ENCODE results near the gene MRNIP. TPM values are rescaled to one million over a fixed set of nuclear protein-coding genes. Genes with fewer than 3 reads are reported as not detected.
"Not testable (repeated sequence)": the region's sequence is repeated elsewhere in the genome, so short reads cannot be mapped to it uniquely, and the experiment has no call there.

MRNIP gene
- total RNA-seq, 1 donor from 2014 or later, result 21.0 TPM

DNA sequence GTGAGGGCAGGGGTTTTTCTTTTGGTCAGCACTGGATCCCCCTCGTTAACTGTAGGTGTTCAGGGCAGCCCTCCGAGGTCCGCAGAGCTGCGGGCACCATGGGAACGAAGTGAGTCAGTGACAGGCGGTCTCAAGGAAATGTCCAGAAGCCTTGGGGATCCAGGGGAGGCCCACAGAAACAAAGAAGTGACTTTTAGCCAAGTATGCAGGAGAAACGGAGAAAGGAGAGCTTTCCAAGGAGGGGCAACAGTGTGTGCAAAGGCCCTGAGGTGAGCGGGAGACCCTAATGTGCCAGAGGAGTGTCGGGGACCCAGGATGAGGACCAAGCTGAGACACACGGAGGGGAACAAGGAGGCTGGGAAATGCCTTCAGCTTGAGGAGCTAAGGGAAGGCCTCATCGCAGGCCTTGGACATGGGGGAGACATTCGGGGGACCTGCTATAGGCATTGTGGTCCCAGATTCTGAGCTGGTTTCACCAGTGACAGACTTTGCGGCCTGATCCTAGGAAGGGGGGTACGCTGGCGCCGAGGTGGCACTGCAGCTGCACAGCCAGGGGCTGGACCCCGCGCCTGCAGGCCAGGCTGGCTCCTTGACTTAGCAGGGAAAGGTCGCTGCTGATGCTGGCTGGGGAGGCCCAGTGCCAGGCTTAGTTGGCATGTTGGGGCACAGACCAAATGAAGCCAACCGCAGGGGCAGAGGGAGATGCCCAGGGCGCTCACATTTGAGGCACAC is 61.6 kb downstream of the MRNIP start:
- intact Hi-C loops (cut with micrococcal nuclease), result loop anchor here (1.0 to 5.0 kb wide), 2 partner anchors 34 to 65 kb away; partner anchors contain the start of gene MAML1

DNA sequence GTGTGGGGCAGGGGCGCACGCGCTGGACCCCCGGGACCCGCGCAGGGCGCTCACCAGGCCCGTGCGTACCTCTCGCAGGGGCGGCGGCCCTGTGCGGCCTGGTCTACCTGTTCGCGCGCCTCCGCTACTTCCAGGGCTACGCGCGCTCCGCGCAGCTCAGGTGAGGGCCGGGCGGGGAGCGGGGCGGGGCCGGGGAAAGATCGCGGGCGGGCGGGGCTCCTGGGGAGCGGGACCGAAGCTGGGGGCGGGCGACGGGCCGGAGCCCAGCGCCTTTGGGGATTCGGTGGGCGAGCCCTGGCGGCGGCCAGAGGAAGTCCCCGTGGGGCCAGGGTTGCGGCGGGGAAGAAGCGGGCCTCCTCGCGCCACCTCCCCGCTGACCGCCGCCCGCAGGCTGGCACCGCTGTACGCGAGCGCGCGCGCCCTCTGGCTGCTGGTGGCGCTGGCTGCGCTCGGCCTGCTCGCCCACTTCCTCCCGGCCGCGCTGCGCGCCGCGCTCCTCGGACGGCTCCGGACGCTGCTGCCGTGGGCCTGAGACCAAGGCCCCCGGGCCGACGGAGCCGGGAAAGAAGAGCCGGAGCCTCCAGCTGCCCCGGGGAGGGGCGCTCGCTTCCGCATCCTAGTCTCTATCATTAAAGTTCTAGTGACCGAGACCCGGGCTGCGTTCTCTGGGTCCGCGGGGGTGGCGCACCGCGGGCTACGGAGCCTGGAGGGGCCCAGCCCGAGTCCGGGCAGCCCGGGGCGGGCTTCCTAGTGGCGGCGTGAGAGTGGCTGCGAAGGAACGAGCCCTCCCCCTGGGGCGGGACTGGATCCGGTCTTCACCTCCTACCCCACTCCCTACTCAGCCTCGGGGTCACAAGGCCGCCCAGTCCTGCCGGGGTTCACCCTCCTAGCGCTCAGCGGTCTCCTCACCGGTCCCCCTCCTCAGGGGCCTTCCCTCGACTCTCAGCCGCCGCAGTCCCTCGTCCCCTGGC is 62.5 kb downstream of the MRNIP start:
- intact Hi-C loops (cut with micrococcal nuclease), result loop anchor here (1.0 to 5.0 kb wide), 2 partner anchors 33 to 64 kb away; partner anchors contain the start of gene MAML1

DNA sequence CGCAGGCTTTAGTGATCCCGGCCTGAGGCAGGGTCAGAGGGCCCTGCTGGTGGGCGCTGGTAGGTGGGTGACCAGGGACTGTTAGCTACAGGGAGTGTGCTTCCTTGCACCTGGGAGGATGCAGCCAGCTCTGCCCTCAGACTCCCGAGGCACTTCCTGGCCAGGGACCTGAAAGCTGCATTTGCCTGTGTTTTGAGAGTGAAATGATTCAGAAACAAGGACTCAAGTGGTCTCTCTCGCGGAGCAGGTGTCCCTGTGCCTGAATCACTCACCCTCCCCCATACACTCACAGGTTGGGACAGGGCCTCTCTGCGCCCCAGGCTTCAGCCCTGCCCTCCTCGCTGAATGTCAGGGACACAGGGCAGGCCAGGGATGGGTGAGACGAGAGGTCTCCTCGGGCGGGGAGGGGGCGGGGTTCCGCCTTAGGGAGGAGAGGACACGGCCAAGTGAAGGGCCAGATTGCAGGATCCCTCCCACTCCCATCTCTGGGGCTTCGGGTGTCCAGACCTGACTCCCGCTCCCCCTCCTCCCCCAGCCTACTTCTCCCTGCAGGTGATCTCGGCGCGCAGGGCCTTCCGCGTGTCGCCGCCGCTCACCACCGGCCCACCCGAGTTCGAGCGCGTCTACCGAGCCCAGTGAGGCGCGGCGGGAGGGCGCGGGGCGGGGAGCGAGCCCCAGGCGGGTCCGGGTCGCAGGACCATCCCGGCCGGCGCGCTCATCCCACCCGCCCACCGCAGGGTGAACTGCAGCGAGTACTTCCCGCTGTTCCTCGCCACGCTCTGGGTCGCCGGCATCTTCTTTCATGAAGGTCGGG is 63.4 kb downstream of the MRNIP start:
- intact Hi-C loops (cut with micrococcal nuclease), result loop anchor here (5.0 kb wide), 1 partner anchor 63 kb away; the partner anchor contains the start of gene MAML1

DNA sequence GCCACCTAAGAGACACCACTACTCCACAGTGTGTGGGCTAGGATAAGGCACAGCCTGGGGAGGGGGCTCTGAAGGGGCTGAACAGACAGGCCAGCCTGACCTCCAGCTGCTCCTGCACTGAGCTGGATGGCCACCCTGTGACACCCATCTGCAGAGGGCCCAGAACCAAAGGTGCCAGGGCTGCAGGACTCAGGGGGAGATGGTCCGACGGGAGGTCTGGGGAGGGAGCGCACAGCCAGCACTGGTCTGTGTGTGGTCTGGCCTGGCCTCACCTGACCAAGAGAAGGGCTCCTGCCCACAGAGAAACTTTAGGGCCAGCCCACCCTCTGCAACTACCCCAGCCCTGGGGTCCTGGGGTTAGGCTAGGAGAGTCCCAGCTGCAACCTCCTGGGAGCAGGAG is 64.0 kb downstream of the MRNIP start:
- intact Hi-C loops (cut with micrococcal nuclease), result no loop called here

DNA sequence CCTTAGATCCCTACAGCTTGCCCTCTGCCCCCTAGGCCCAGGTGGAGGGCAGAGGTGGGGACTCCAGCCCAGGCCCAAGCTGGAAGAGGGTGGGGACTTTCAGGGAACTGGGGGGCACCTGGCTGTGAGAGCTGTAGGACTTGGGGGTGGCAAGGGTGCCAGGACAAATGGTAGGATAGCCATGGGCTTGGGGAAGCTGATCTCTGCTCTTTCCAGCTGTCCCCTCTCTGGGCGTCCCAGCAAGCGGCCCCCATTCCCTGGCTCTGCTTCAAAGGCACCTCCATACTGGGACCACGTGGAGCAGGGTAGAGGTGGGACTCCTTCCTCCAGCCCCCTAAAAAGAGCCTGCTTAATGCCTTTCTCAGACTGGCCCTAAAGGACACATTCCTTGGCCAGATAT is 64.4 kb downstream of the MRNIP start:
- intact Hi-C loops (cut with micrococcal nuclease), result no loop called here

DNA sequence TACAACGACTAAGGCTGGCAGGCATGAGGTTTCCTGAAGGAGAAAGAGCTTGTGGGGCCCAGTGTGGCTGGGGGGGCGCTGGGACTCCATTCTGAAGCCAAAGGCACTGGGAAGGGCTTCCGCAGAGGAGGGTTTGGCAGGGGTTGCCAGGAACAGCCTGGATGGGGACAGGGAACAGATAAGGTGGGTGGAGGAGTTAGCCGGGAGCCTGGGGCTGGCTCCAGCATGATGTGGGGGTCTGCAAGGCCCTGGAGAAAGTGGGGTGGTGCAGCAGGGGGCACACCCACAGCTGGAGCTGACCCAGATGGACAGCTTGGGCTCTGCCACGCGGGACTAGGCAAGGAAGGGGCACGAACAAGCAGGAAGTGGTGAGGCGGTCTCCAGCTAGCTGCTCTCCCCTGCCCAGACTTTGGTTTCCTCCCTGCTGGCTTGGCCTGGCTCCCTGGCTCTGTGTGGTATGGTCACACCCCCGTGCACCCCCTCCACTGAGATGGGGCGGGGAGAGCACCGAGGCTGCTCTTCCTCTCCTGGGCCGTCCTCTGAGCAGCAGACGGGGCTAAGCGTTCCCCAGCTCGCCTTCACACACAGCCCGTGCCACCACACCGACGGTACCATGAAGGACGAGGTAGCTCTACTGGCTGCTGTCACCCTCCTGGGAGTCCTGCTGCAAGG is 65.0 kb downstream of the MRNIP start, which contains the start of gene LTC4S:
Gene LTC4S, plus strand, starts transcription at position 519 of the 672 bp plus-strand sequence. Its CDS starts 95 bp downstream, at position 614.
- intact Hi-C loops (cut with micrococcal nuclease), result no loop called here

GRCh38 chr5:179792612-179793467 is 65.8 kb downstream of the MRNIP start:
- intact Hi-C loops (cut with micrococcal nuclease), result no loop called here

DNA sequence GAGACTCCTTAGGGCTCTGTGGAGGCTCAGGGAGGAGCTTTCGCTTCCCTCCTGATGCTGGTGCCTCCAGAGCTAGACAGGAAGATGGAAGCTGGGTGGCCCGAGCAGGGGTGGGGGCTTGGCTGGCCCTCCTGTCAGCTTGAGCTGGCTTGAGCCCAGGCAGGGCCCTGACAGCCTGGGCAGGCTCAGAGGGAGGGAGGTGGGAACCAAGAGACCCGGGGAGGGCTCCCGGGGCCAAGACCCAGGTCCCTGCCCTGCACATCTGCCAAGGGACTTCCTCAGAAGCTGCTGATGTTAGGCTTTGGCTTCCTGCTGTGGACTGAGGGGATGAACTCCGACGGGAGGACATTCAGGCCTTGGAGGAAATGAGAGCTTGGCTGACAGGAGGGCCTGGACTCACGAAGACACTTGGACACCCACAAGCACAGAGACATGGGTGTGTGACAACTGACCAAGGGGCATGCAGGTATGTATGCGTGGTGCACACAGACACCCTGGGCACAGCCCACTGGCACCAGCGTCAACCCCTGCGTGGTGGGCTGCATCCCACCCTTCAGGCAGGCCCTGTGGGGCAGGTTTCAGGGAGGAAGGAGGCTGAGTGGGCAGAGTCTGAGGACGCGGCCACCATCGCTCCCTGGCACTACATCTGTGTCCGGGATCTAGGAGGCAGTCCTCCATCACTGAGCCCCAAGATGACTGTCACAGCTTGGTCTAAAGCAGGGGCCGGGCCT is 66.6 kb downstream of the MRNIP start:
- intact Hi-C loops (cut with micrococcal nuclease), result no loop called here

- intact Hi-C loops (cut with micrococcal nuclease), result not testable (repeated sequence)
Observed at GRCh38 chr5:179789278-179789677, 69.3 kb downstream of the MRNIP start.

GRCh38 chr5:179788193-179788854 is 70.3 kb downstream of the MRNIP start:
- intact Hi-C loops (cut with micrococcal nuclease), result no loop called here

Other genes starting within 250 kb of the MRNIP start
- gene HNRNPH1, start 235.1 kb downstream of the MRNIP start, total RNA-seq, result 1,116 and 1,120 TPM in 2 replicates
- gene CBY3, start 177.8 kb downstream of the MRNIP start, total RNA-seq, result 0.32 and 0.57 TPM in 2 replicates
- gene CANX, start 159.8 kb downstream of the MRNIP start, total RNA-seq, result 547 and 558 TPM in 2 replicates
- gene MAML1, start 126.0 kb downstream of the MRNIP start, total RNA-seq, result 33.3 and 36.2 TPM in 2 replicates
- gene LTC4S, start 64.8 kb downstream of the MRNIP start, total RNA-seq, result 2.3 and 3.1 TPM in 2 replicates
- gene MGAT4B, start 52.0 kb downstream of the MRNIP start, total RNA-seq, result 82.5 and 86.8 TPM in 2 replicates
- gene SQSTM1, start 37.9 kb downstream of the MRNIP start, total RNA-seq, result 105 and 120 TPM in 2 replicates
- gene TBC1D9B, start 49.1 kb upstream of the MRNIP start, total RNA-seq, result 91.9 and 95.0 TPM in 2 replicates
- 5.3 and 5.5 TPM in 2 replicates for gene RNF130, start 212.9 kb upstream of the MRNIP start, total RNA-seq

Measured in T-helper 2 cell treated with Interferon-gamma antibody and Interleukin-4, amounts not matched to agents 100 ng/mL and 5 ng/mL, for 36 hours (primary cell).